HL-60 (cell line): ENCODE measurements around the gene RFWD3.

Experiments
- CTCF ChIP-seq: IDR thresholded peaks from one replicate; pipeline ENCODE4 v1.5.1; 2011; ENCODE audit warnings: low read length, control low read depth, inconsistent platforms; ENCODE audit not compliant: insufficient read depth
- POLR2AphosphoS5 ChIP-seq: IDR thresholded peaks from 2 replicates; pipeline ENCODE4 v1.6.1; 2012; ENCODE audit warnings: low read depth
- SPI1 ChIP-seq: IDR thresholded peaks from 2 replicates; pipeline ENCODE4 v1.6.1; 2012; ENCODE audit warnings: low read depth, mild to moderate bottlenecking, borderline replicate concordance
- TF ChIP-seq, protein P1 (sequence below): IDR thresholded peaks from 2 replicates; pipeline ENCODE4 v1.6.1; 2012; ENCODE audit warnings: low read depth; ENCODE audit not compliant: insufficient replicate concordance

DNA sequence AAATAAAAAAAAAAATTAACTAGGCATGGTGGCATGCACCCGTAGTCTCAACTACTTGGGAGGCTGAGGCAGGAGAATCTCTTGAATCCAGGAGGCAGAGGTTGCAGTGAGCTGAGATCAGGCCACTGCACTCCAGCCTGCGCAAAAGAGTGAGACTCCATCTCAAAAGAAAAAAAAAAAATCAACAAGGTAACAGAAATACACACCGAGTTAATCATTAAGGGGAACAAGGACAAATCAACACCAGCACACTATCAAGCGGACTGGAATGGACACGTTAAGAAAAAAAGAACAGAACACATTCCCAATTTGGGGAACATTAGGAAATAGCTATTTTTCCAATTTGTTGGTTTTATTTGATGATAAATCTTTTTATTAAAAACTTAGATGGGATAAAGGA lies 31.4 kb downstream of the RFWD3 start:
- TF ChIP-seq CTCF (no peak), POLR2AphosphoS5 (no peak), SPI1 (no peak)
- TF ChIP-seq, protein P1, sequence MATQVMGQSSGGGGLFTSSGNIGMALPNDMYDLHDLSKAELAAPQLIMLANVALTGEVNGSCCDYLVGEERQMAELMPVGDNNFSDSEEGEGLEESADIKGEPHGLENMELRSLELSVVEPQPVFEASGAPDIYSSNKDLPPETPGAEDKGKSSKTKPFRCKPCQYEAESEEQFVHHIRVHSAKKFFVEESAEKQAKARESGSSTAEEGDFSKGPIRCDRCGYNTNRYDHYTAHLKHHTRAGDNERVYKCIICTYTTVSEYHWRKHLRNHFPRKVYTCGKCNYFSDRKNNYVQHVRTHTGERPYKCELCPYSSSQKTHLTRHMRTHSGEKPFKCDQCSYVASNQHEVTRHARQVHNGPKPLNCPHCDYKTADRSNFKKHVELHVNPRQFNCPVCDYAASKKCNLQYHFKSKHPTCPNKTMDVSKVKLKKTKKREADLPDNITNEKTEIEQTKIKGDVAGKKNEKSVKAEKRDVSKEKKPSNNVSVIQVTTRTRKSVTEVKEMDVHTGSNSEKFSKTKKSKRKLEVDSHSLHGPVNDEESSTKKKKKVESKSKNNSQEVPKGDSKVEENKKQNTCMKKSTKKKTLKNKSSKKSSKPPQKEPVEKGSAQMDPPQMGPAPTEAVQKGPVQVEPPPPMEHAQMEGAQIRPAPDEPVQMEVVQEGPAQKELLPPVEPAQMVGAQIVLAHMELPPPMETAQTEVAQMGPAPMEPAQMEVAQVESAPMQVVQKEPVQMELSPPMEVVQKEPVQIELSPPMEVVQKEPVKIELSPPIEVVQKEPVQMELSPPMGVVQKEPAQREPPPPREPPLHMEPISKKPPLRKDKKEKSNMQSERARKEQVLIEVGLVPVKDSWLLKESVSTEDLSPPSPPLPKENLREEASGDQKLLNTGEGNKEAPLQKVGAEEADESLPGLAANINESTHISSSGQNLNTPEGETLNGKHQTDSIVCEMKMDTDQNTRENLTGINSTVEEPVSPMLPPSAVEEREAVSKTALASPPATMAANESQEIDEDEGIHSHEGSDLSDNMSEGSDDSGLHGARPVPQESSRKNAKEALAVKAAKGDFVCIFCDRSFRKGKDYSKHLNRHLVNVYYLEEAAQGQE = no peak
